HUES6 (cell line): ENCODE data around the gene ATP9A.
"Not testable (repeated sequence)": the region's sequence is repeated elsewhere in the genome, so short reads cannot be mapped to it uniquely, and the experiment has no call there.

Experiments used
- H3K27ac ChIP-seq: 2 replicates; pipeline ENCODE4 v1.7.0; 2013; ENCODE audit warnings: low read depth, mild to moderate bottlenecking, low read length, inconsistent platforms
- H3K27me3 ChIP-seq: 2 replicates; pipeline ENCODE4 v1.6.1; 2013; ENCODE audit warnings: low read length; ENCODE audit not compliant: control insufficient read depth, insufficient read depth
- H3K36me3 ChIP-seq: 2 replicates; pipeline ENCODE4 v1.6.1; 2013; ENCODE audit warnings: low read length; ENCODE audit not compliant: control insufficient read depth, insufficient read depth
- H3K4me1 ChIP-seq: 2 replicates; pipeline ENCODE4 v1.6.1; 2013; ENCODE audit warnings: low read length; ENCODE audit not compliant: control insufficient read depth, insufficient read depth
- H3K4me3 ChIP-seq: 2 replicates; pipeline ENCODE4 v1.5.1; 2013; ENCODE audit warnings: low read depth, low read length
- H3K9ac ChIP-seq: one replicate; pipeline ENCODE4 v1.6.1; 2013; ENCODE audit warnings: mild to moderate bottlenecking, low read length
- H3K9me3 ChIP-seq: 2 replicates; pipeline ENCODE4 v1.6.1; 2013; ENCODE audit warnings: low read depth, low read length; ENCODE audit not compliant: control insufficient read depth, insufficient read depth

ATP9A gene

GRCh38 chr20:51765381-51765780 is 2.8 kb downstream of the ATP9A start:
- H3K36me3 ChIP-seq, H3K4me1 ChIP-seq, H3K9me3 ChIP-seq, H3K4me3 ChIP-seq, H3K27me3 ChIP-seq, H3K27ac ChIP-seq, H3K9ac ChIP-seq: not testable (repeated sequence)

GRCh38 chr20:51763965-51764602 is 4.1 kb downstream of the ATP9A start:
- Histone ChIP-seq H3K9ac (no peak overlapping the region), H3K27ac (no peak overlapping the region), H3K27me3 (peaks cover 4% of the 10 kb centered on the region; the same call in 1 of the 2 replicates), H3K4me1 (peaks cover 4% of the 10 kb centered on the region), H3K36me3 (no peaks in the 10 kb centered on the region), H3K4me3 (no peak overlapping the region), H3K9me3 (peaks cover 3% of the 10 kb centered on the region; the same call in 1 of the 2 replicates)

GRCh38 chr20:51760905-51761546 is 7.2 kb downstream of the ATP9A start:
- no peak overlapping the region for H3K9ac ChIP-seq
- no peak overlapping the region for H3K27ac ChIP-seq
- no peak overlapping the region for H3K4me3 ChIP-seq
- no peaks in the 10 kb centered on the region for H3K36me3 ChIP-seq
- H3K4me1 ChIP-seq = peaks cover 4% of the 10 kb centered on the region
- H3K9me3 ChIP-seq = peaks cover 3% of the 10 kb centered on the region; the same call in 1 of the 2 replicates
- no peaks in the 10 kb centered on the region for H3K27me3 ChIP-seq

- H3K27me3 ChIP-seq = no peaks in the 10 kb centered on the region
- no peak overlapping the region for H3K27ac ChIP-seq
- H3K4me1 ChIP-seq = peaks cover 4% of the 10 kb centered on the region
- H3K9me3 ChIP-seq = peaks cover 3% of the 10 kb centered on the region; the same call in 1 of the 2 replicates
- H3K36me3 ChIP-seq = no peaks in the 10 kb centered on the region
- no peak overlapping the region for H3K9ac ChIP-seq
- H3K4me3 ChIP-seq = no peak overlapping the region
Measured at GRCh38 chr20:51759769-51760510, 8.2 kb downstream of the ATP9A start.

- Histone ChIP-seq H3K4me3 (no peak overlapping the region), H3K9me3 (peaks cover 3% of the 10 kb centered on the region; the same call in 1 of the 2 replicates), H3K4me1 (peaks cover 4% of the 10 kb centered on the region), H3K27me3 (no peaks in the 10 kb centered on the region), H3K27ac (no peak overlapping the region), H3K36me3 (no peaks in the 10 kb centered on the region), H3K9ac (no peak overlapping the region)
Measured at GRCh38 chr20:51758978-51759544, 9.1 kb downstream of the ATP9A start.

- H3K4me1 ChIP-seq = peaks cover 4% of the 10 kb centered on the region
- no peak overlapping the region for H3K27ac ChIP-seq
- H3K9me3 ChIP-seq = peaks cover 3% of the 10 kb centered on the region; the same call in 1 of the 2 replicates
- no peaks in the 10 kb centered on the region for H3K36me3 ChIP-seq
- H3K9ac ChIP-seq = no peak overlapping the region
- H3K4me3 ChIP-seq = no peak overlapping the region
- no peaks in the 10 kb centered on the region for H3K27me3 ChIP-seq
Measured at GRCh38 chr20:51757226-51757625, 11.0 kb downstream of the ATP9A start.

GRCh38 chr20:51756653-51757052 is 11.5 kb downstream of the ATP9A start:
- H3K9ac ChIP-seq = no peak overlapping the region
- H3K4me1 ChIP-seq = peaks cover 4% of the 10 kb centered on the region

GRCh38 chr20:51753220-51753619 is 15.0 kb downstream of the ATP9A start:
- not testable (repeated sequence) for H3K4me3 ChIP-seq, H3K27ac ChIP-seq, H3K9ac ChIP-seq

More at GRCh38 chr20:51756653-51757052, 11.5 kb downstream of the ATP9A start:
- Histone ChIP-seq H3K4me3 (no peak overlapping the region), H3K27ac (no peak overlapping the region), H3K9me3 (no peaks in the 10 kb centered on the region), H3K36me3 (no peaks in the 10 kb centered on the region), H3K27me3 (no peaks in the 10 kb centered on the region)

GRCh38 chr20:51752343-51752951 is 15.7 kb downstream of the ATP9A start:
- no peak overlapping the region for H3K4me3 ChIP-seq
- no peaks in the 10 kb centered on the region for H3K9me3 ChIP-seq
- no peaks in the 10 kb centered on the region for H3K27me3 ChIP-seq
- H3K4me1 ChIP-seq = peaks cover 9% of the 10 kb centered on the region; the same call in 1 of the 2 replicates
- no peak overlapping the region for H3K27ac ChIP-seq
- H3K36me3 ChIP-seq = no peaks in the 10 kb centered on the region
- no peak overlapping the region for H3K9ac ChIP-seq

More at GRCh38 chr20:51753220-51753619, 15.0 kb downstream of the ATP9A start:
- H3K36me3 ChIP-seq, H3K9me3 ChIP-seq, H3K27me3 ChIP-seq, H3K4me1 ChIP-seq: not testable (repeated sequence)

- peaks cover 9% of the 10 kb centered on the region; the same call in 1 of the 2 replicates for H3K4me1 ChIP-seq
- H3K27ac ChIP-seq = no peak overlapping the region
- no peaks in the 10 kb centered on the region for H3K36me3 ChIP-seq
- no peak overlapping the region for H3K9ac ChIP-seq
- H3K9me3 ChIP-seq = no peaks in the 10 kb centered on the region
- H3K4me3 ChIP-seq = no peak overlapping the region
- H3K27me3 ChIP-seq = no peaks in the 10 kb centered on the region
Measured at GRCh38 chr20:51750770-51751388, 17.3 kb downstream of the ATP9A start.
